Hematopoietic multipotent progenitor cell treated with erythropoietin and hydrocortisone succinate and interleukin-3 and kit ligand, for 17 days (in vitro differentiated cells): ENCODE results near the gene SEC24B.
"Not testable (repeated sequence)": the region's sequence is repeated elsewhere in the genome, so short reads cannot be mapped to it uniquely, and the experiment has no call there.

Experiments used
- DNase-seq: peaks from one replicate; pipeline ENCODE4 v3.0.0-alpha.2; 2015; ENCODE audit warnings: low spot score

Gene SEC24B

GRCh38 chr4:109578846-109579245, 145.2 kb downstream of the SEC24B start:
- DNase-seq: no peak

GRCh38 chr4:109579997-109580396, 146.4 kb downstream of the SEC24B start:
- DNase-seq: not testable (repeated sequence)

GRCh38 chr4:109588176-109588575, 154.6 kb downstream of the SEC24B start:
- DNase-seq: no peak

GRCh38 chr4:109589119-109589518, 155.5 kb downstream of the SEC24B start:
- DNase-seq: no peak

- DNase-seq: no peak
Observed at GRCh38 chr4:109589605-109590004, 156.0 kb downstream of the SEC24B start.
